Keratinocyte (primary cell): ENCODE measurements around the gene RAB5IF. TPM values are rescaled to one million over a fixed set of nuclear protein-coding genes. Genes with fewer than 3 reads are reported as not detected.

Source experiments
- DNase-seq: peaks from one replicate; pipeline ENCODE4 v3.0.0-alpha.2; 2011; ENCODE audit warnings: low read depth, missing footprints, low spot score
- FAIRE-seq: peaks from 2 replicates; lab custom pipeline; 2011; peaks lifted over from hg19 to GRCh38; lab: Jason Lieb, UNC
- H2AFZ ChIP-seq: 2 replicates; pipeline ENCODE4 v1.6.0; 2012; ENCODE audit warnings: low read length, control low read depth, inconsistent platforms; ENCODE audit not compliant: control insufficient read depth
- H3K27ac ChIP-seq: 2 replicates; pipeline ENCODE4 v1.5.1; 2011; ENCODE audit warnings: low read length; ENCODE audit not compliant: control insufficient read depth, insufficient read depth
- H3K27me3 ChIP-seq: 3 replicates; pipeline ENCODE4 v1.6.0; 2011; ENCODE audit warnings: low read length; ENCODE audit not compliant: control insufficient read depth, insufficient read depth; ENCODE audit errors: extremely low read depth
- H3K36me3 ChIP-seq, 2 experiments: 2 replicates in 1 of 2; 3 replicates in 1 of 2; pipeline ENCODE4 v1.5.1; 2011; ENCODE audit warnings: low read length in 2 of 2, mild to moderate bottlenecking in 1 of 2; ENCODE audit not compliant: control insufficient read depth in 2 of 2, insufficient read depth in 2 of 2; ENCODE audit errors: extremely low read depth in 1 of 2
- H3K4me1 ChIP-seq: 3 replicates; pipeline ENCODE4 v1.5.1; 2011; ENCODE audit warnings: low read length; ENCODE audit not compliant: control insufficient read depth, insufficient read depth; ENCODE audit errors: extremely low read depth
- H3K4me2 ChIP-seq: 3 replicates; pipeline ENCODE4 v1.6.0; 2011; ENCODE audit warnings: low read depth, low read length; ENCODE audit not compliant: control insufficient read depth, insufficient read depth; ENCODE audit errors: extremely low read depth
- H3K4me3 ChIP-seq, 3 experiments: fragments of 200-600 bp in 1 of 3; sonication (generic) in 1 of 3; 2 replicates in 2 of 3; 3 replicates in 1 of 3; pipeline ENCODE4 v1.5.1; 2011 to 2016; ENCODE audit warnings: low read length in 3 of 3, mild to moderate bottlenecking in 3 of 3, control low read depth in 2 of 3, inconsistent platforms in 1 of 3, low read depth in 1 of 3, mixed read lengths in 1 of 3, mixed run types in 1 of 3, moderate library complexity in 1 of 3; ENCODE audit not compliant: control insufficient read depth in 2 of 3, insufficient read depth in 2 of 3; ENCODE audit errors: extremely low read depth in 1 of 3
- H3K79me2 ChIP-seq: 2 replicates; pipeline ENCODE4 v1.6.0; 2012; ENCODE audit warnings: low read length; ENCODE audit not compliant: control insufficient read depth, insufficient read depth
- H3K9ac ChIP-seq: 3 replicates; pipeline ENCODE4 v1.6.0; 2011; ENCODE audit warnings: low read length; ENCODE audit not compliant: control insufficient read depth, insufficient read depth; ENCODE audit errors: extremely low read depth
- H3K9me1 ChIP-seq: 3 replicates; pipeline ENCODE4 v1.6.0; 2011; ENCODE audit warnings: low read length; ENCODE audit not compliant: control insufficient read depth, insufficient read depth; ENCODE audit errors: extremely low read depth
- H3K9me3 ChIP-seq: 2 replicates; pipeline ENCODE4 v1.5.1; 2012; ENCODE audit warnings: low read depth, low read length; ENCODE audit not compliant: control insufficient read depth
- H4K20me1 ChIP-seq: 3 replicates; pipeline ENCODE4 v1.6.0; 2011; ENCODE audit warnings: low read length; ENCODE audit not compliant: control insufficient read depth, insufficient read depth; ENCODE audit errors: extremely low read depth
- CTCF ChIP-seq, 3 experiments: IDR thresholded peaks in 1 of 3; conservative IDR thresholded peaks in 1 of 3; optimal IDR thresholded peaks in 1 of 3; 2 replicates in 2 of 3; 3 replicates in 1 of 3; pipeline versions ENCODE3 to v1.5.1; 2011; ENCODE audit warnings: low read length in 3 of 3, mild to moderate bottlenecking in 3 of 3, moderate library complexity in 2 of 3, control low read depth in 1 of 3, inconsistent platforms in 1 of 3; ENCODE audit not compliant: insufficient read depth in 2 of 3; ENCODE audit errors: extremely low read depth in 1 of 3
- EZH2 ChIP-seq: IDR thresholded peaks from one replicate; pipeline ENCODE4 v1.6.1; 2012; ENCODE audit warnings: inconsistent platforms, mild to moderate bottlenecking, low read length, moderate library complexity
- dilution Hi-C: fragments of 300-500 bp; cut with MboI; formaldehyde crosslinking; loops from one replicate; pipeline ENCODE4 v1.7.0; 2020; ENCODE audit warnings: low sequenced_read_pairs; ENCODE audit not compliant: extremely low pct_ligation_motif_present
- polyA plus RNA-seq, 5 experiments: library from polyadenylated mRNA; depleted of rRNA in 3 of 5; stranded (reverse) in 3 of 5; stranded (forward) in 1 of 5; unstranded in 1 of 5; fragments of >200 nt; gene quantifications; 1 replicate in 1 of 5; 2 replicates in 3 of 5; 3 replicates in 1 of 5; pipeline versions ENCODE4 v1.2.1 to v1.2.3, GENCODE V29; 2011 to 2012; ENCODE audit warnings: missing spikeins in 2 of 5, low read depth in 1 of 5, low replicate concordance in 1 of 5

Gene RAB5IF
- polyA plus RNA-seq, 1 donor (not counting 4 experiments of a cell fraction or from before 2014, with no cell fraction given): 188 TPM

- H3K4me2 ChIP-seq: no peak overlapping the region
- no peaks in the 10 kb centered on the region for H3K9me3 ChIP-seq
- no peaks in the 10 kb centered on the region for H3K9me1 ChIP-seq
- no peak for FAIRE-seq
- H3K9ac ChIP-seq: no peak overlapping the region
- H3K4me1 ChIP-seq: no peaks in the 10 kb centered on the region
- no peaks in the 10 kb centered on the region for H3K36me3 ChIP-seq
- H3K27ac ChIP-seq: no peak overlapping the region
- no peaks in the 10 kb centered on the region for H3K79me2 ChIP-seq
- TF ChIP-seq CTCF (optimal IDR thresholded peaks at IDR 0.05 in 1 of 3, IDR thresholded peaks at IDR 0.05 in 1 of 3, conservative IDR thresholded peaks at IDR 0.05 in 1 of 3; ENCODE audit: extremely low read depth in 1 of 3, insufficient read depth in 2 of 3, low read length in 3 of 3): no peak
- H4K20me1 ChIP-seq: no peaks in the 10 kb centered on the region
- DNase-seq: no peak
- H3K27me3 ChIP-seq: no peaks in the 10 kb centered on the region
- dilution Hi-C loops: no loop called here
- no peak overlapping the region for H3K4me3 ChIP-seq
- H2AFZ ChIP-seq: no peak overlapping the region
These were observed 26.5 kb downstream of the RAB5IF start for GRCh38 chr20:36632147-36632486.

DNA sequence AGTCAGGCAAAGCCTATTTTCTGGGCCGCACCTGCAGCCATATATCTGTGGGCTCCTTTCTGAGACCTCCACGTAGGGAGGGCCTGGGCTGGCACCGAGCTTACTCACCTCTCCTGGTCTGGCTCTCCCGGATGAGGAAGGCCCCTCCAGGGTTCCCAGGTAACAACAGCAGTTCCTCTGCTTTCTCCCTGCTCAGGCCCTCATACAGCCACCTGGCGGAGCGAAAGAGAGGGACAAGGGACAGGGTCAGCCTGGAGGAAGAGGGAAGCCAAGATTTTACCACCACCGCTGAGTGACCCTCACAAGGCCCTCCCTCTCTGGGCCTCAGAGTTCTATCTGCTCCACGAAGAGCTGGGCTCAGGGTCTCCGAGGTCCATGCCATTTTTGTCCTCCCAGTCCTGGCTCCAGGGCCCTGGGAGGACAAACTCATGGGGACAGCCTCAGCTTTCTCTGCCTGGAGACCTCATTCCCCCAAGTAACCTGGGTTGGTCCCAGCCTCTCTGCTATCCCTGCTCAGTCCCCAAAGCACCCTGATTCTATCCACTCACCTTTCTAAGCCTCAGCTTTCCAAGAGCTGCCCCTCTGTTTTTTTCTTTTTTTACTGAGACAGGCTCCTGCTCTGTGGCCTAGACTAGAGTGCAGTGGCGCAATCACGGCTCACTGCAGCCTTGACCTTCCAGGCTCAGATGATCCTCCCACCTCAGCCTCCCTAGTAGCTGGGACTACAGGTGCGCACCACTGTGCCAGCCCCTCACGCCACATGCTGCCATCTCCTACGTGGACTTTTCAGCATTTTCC lies 27.1 kb downstream of the RAB5IF start:
- dilution Hi-C loops: no loop called here
- H2AFZ ChIP-seq: no peak overlapping the region
- H3K4me2 ChIP-seq: no peak overlapping the region
- H3K27ac ChIP-seq: no peak overlapping the region
- FAIRE-seq (no peak), DNase-seq (no peak)
- H3K27me3 ChIP-seq: no peaks in the 10 kb centered on the region
- no peaks in the 10 kb centered on the region for H3K4me1 ChIP-seq
- TF ChIP-seq EZH2 (no peak), CTCF (optimal IDR thresholded peaks at IDR 0.05 in 1 of 3, IDR thresholded peaks at IDR 0.05 in 1 of 3, conservative IDR thresholded peaks at IDR 0.05 in 1 of 3; ENCODE audit: extremely low read depth in 1 of 3, insufficient read depth in 2 of 3, low read length in 3 of 3) (no peak)
- H4K20me1 ChIP-seq: no peaks in the 10 kb centered on the region
- no peaks in the 10 kb centered on the region for H3K9me3 ChIP-seq
- no peak overlapping the region for H3K9ac ChIP-seq
- no peaks in the 10 kb centered on the region for H3K9me1 ChIP-seq
- H3K79me2 ChIP-seq: no peaks in the 10 kb centered on the region
- H3K4me3 ChIP-seq: no peak overlapping the region
- H3K36me3 ChIP-seq: no peaks in the 10 kb centered on the region
